HG03175 (cell line): ENCODE data around the gene ELF5.

Source experiments
- ATAC-seq: cut with Tn5 transposase; IDR thresholded peaks from one replicate; pipeline ENCODE4 v1.9.1; 2021; ENCODE audit warnings: mild to moderate bottlenecking, moderate library complexity; ENCODE audit not compliant: unreplicated experiment

The ELF5 gene

DNA sequence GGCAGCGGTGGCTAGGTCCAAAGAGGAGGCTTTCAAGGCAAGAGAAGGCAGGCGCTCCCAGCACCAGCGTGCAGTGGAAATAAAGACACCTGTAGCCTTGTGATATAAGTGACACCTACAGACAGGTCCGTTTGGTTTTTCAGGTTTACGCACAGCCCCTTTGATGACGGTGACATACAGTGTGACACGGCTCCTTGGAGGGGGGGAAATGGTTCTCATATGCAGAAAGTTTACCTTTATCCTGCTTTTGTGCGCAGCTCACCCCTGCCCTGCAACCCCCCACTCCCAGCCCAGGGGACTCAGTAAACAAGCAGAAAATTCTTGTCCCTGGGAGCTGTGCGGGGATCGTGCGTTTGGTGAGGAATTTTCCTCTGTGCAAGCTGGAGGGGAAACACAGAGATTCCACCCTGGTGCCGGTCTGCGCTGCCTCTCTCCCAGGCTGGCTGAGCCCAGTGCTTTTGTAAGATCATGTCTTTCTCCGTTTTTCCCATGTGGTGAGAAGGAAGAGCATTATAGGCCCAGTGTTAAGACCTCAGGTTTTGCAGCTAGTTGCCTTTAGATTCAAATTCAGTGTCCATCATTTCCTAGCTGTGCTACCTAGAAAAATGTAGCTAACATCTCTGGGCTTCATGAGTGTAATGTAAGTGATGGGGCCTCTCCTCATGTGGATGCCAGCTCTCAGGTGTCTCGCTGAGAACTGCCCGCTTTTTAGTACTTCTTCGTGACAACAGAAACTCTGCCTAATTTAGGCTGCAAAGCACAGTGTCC is at the start of gene ELF5:
Gene ELF5 (minus strand): TSS at position 113 of the 768 bp plus-strand sequence. CDS start 8,045 bp downstream, outside the sequence.
- ATAC-seq = no peak

DNA sequence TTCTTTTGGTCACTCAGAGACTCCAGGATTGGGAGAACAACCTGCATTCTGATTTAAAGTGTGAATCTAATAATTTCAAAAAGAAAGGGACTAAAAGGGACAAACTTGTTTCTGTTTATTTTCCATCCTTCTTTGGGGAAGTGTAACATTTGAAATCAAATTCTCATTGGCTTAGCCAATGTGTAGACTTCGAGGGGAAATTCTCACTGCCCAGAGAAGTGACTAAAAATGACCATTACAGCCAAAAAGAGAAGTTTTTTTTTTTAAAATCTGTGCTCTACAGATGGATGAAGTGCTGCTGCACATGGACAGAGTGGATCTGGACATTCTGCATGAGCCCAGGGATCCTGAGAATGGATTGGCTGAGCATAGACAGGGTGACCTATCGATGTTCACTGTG is 49.4 kb upstream of the ELF5 start:
- ATAC-seq = no peak

DNA sequence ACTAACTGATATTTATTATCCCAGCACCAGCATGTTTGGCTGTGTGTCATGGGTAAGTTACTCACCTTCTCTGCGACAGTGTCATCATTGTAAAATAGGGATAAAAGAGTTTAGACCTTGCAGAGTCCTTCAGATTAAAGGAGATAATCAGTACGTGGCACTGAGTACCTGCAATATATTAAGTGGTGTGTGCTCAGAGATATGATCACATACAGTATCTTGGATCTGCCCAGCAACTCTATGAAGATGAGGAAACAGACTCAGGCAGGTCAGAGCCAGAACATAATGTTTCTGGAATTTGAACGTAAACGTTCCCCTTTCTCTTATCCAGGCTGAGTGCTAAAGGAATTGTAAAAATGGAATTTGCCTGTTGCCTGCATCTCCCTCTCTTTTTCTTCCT is 46.9 kb upstream of the ELF5 start:
- ATAC-seq = no peak

DNA sequence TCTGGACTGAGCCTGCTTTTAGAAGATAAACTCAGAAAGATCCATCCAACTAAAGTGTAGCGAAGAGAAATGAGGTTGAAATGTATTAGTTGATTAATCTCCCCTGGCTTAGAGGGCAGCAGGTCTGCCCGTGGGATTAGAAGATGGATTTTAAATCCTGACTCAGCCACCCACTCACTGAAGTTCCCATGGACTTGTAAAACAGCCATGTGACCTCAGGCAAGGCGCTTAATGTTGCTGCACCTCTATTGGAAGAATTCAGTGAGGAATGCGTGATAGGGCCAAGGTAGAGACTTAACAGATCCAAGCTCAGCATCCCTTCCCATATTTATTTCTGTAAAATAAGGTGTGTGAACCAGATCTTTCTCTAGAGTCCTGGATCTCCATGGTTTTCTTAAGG is 45.1 kb upstream of the ELF5 start:
- ATAC-seq = no peak

DNA sequence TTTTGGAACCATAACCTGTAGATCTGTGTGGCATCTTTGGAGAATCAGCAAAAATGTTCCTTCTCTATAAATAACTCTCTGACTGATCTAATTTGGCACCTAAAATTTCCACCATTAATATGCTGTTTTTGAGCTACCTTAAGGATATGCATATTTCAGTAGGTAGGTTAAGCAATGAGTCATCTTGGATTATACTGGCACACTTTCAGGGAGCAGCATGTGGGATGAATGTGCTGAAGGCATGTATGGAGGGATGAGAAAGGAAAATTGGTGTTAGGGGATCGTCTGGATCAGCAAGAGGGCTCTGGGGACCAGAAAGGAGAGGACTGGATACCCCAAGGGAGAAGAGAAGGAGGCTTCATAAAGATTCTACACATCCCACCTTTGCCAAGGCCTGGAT is 44.6 kb upstream of the ELF5 start:
- no peak for ATAC-seq

DNA sequence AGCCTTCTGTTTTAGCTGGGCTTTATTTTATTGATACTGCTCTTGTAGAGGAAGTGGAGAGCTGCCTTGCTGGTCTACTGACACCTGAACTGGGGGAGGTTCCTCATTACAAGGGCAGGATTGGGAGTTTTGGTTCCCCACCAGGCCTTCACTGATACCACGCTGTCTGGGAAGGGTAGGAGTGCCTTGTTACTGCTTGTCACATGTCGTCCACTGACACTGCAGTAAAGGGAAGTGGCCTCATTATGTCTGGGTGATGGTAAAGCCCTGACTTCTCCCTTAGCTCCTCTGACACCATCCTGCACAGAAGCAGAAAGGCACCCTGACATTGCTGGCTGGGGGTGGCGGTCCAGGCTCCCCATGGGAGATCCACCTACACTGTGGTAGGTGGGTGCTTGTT is 38.7 kb upstream of the ELF5 start:
- no peak for ATAC-seq

DNA sequence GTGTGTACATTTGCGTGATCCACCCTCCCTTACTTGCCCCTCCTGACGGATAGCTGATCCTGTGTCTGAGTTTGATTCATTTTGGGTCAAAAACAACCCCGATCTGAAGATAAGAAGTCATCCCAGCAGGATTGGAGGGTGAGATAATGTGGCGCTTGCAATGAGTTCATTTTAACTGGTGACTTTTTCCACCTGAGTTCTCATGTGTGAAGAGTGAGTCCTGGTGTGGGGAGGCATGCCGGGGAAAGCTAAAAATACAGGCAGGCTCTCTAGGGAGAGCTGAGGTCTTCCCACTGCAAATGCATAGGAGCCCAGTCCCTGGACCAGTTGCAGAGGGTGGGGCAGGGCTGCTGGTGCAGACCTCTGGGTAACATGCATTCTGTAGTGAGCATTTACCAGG is 35.7 kb upstream of the ELF5 start:
- no peak for ATAC-seq

DNA sequence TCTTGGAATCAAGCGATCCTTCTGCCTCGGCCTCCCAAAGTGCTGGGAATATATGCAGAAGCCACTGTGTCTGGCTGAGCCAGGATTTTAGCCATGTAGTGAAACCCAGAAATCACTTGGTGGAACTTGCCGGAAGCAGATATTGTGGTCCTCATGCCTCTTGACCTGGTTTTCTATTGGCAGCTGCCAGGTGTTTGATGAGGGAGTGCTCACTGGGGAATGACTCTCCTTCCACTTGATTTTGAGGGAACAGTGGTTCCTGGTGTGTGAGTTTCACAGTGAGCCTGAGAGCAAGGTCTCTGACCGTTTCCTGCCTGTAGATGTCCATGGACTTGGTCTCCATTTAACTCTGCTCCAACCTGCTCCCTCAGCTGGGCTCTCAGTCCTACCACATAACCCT is 34.7 kb upstream of the ELF5 start:
- no peak for ATAC-seq

DNA sequence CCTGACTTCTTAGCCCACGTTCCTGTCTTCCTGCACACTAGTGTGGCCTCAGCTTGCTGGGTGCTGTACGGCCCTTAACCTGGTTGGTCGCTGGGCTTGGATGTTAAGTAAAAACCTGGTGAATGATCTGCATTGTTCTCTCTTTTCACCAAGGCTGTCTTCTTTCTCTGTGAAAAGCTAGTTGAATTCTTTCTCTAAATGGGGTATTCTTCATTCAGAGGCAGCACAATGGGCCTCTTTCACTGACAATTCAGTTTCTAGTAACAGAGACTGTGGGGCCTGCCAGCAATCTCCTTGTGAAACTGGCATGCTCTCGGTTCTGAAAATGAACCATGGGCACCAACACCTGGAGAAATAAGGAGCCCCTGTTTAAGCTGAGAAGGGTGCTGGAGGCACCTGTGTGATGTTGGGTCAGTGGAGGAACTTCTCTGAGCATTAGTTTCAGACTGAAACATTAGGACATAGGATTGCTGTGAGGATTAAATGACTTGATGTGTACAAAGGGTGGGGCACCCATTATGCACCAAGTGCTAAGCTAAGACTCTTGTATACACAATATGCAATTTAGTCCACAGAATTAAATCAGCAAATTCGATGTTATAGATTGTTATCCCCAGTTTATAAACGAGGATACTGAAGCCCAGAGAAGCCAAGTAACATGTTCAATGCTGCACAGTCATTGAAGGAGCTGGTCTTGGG is 33.1 kb upstream of the ELF5 start:
- no peak for ATAC-seq

DNA sequence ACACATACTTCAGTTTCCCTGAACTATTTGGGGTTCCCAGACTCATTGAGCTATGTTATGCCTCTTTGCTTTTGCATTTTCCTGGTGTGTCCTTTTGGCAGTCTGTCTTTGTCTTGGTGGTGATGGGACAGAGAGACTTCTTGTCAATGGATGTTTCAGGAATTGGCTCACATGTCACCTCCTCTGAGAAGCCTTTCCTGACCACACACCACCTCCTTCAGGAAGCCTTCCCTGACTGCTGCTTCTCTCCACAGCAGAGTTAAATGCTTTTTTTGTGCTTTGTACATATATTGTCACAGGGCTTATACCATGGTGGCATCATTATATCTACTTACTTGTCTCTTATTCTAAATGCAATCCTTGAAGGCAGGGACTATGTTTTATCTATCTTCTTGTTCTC is 28.5 kb upstream of the ELF5 start:
- ATAC-seq = no peak

DNA sequence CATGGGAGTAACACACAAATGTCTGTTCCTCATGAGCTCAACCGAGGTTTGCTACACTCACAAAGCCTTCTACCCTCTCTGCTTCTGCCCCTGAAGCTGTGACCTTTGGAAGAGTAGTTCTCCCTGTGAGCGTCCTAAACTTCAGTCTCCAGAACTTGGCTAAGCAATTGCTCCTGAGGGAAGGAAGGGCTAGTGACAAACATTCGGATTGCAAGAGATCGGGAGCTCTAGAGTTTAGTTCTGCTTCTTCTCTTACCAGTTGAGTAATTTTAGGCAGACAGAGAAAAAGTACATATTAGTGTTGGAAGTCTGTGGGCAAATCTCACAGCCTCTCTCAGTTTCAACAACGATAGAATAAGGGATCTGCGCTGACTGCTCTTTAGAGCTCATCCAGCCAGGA is 27.3 kb upstream of the ELF5 start:
- ATAC-seq = no peak

DNA sequence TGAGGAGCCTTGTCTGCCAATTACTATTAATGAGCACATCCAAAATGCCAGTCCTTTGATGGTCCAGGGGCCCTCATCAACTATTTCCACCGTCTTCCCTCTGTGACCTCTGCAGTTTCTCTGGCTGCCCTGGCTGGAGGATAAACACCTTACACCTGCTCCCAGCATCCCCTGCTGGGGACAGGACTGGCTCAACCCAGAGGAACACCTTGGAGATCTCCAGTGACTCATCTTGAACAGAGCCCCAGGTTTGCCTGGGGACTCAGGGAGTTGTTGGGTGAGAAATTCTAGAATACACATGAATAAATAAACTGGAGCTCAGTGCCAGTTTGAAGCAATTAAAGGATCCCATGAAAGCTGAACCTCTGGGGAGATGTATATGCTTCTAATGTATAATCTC is 24.0 kb upstream of the ELF5 start:
- no peak for ATAC-seq

DNA sequence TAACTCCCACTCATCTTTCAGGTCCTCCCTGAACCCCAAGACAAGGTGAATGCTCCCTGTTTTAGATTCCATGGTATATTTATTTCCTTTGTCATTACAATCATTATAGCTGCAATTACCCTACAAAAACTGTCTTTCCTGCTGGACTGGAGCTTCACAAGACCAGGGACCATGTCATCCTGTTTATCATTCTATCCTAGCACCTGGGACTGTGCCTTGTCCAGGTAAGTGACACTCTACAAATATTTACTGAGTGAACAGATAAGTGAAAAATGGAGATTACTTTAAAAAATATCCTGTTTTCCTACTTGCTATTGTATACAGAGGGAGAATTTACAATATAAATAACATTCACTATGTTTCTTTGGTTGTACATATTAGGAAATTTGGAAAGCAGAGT is 22.5 kb upstream of the ELF5 start:
- ATAC-seq = no peak

DNA sequence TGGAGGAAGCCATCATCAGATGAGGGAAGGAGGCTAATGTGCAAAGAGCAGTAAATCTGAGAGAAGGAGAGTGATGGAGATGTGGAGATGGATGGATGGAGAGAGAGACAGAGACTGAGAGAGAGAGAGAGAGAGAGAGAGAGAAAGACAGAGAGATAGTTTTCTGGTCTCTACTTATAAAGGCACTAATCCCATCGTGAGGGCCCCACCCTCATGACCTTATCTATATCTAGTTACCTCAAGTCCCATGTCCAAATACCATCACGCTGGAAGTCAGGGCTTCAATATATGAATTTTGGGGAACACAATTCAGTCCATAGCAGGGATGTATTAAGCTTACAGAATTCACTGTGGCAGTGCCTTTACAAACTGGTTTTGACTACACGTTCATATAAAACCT is 21.2 kb upstream of the ELF5 start:
- no peak for ATAC-seq

DNA sequence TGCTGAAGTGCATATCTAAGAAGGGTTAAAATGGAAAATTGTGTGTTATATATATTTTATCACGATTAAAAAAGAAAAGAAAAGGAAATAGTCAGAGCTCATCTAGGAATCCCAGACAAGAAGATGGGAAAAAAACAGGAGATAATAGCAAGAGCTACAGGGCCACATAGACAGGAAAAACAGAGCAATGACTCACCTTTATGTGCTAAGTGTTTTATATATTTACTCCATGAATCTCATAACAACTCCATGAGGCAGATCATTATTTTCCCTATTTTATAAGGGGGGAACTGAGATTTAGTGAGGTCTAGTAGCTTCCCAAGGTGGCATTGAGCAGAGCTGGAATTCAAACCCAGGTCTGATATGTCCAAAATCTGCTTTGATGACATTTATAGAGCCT is 18.1 kb upstream of the ELF5 start:
- ATAC-seq = no peak

DNA sequence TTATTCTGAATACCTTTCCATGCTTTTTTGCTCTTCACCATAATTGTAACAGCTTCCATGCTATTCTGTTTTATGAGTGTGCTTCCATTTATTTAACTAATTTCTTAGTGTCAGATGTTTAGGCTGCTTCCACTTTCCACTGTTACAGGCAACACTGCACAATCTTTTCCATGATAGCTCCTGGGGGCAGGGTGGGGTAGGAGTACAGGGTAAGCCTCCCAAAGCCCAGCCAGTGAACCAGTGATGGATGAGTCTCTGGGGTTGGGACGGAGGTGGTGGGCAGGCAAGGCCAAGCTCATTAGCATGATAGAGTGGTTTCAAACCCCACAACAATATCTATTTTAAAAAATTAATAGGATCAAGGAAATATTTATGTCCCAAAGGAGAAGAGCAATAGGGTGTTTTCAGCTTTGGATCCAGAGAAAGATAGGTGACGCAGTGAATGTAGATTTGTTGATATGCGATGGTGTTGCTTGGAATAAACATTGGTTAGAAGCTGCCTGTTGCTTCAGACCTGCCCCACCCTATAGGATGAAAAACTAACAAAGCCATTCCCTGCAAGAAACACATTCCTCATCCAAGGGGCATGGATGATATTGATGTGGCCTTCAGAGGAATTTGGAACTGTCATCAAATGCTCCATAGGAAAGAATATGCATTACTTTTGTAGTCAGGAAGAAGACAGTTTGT is 17.1 kb upstream of the ELF5 start:
- no peak for ATAC-seq

DNA sequence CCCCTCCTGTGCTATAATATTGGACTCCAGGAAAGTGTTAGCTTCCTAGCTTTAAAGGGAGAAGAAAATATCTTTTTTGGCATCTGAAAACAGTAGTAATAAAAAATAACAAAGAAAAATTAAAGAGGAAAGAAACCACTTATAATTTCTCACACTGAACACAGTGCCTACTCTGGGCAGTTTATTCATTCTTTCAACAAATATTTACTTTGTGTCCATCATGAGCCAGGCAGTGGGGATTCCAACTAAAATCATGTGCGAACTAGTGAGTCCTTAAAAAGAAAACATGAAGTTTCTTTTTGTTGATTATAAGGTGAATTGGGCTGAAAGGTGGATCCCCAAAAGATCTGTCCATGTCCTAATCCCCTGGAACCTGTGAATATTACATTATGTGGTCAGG is 16.0 kb upstream of the ELF5 start:
- ATAC-seq = no peak

DNA sequence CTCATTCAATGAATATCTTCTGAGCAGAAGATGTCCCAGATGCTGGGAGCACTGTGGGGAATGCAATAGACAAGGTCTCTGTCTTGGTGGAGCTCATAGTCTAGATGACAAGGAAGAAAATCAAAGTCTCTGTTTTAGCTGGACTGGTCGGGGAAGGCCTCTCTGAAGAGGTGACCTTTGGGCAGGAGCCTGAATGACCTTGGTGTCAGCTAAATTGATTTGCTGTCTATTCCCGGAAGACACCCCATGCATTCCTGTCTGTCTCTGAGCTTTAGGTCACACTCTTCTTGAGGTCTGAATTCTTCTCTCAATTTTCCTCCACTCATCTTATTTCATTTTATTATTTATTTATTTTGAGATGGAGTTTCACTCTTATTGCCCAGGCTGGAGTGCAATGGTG is 14.5 kb upstream of the ELF5 start:
- ATAC-seq = no peak

DNA sequence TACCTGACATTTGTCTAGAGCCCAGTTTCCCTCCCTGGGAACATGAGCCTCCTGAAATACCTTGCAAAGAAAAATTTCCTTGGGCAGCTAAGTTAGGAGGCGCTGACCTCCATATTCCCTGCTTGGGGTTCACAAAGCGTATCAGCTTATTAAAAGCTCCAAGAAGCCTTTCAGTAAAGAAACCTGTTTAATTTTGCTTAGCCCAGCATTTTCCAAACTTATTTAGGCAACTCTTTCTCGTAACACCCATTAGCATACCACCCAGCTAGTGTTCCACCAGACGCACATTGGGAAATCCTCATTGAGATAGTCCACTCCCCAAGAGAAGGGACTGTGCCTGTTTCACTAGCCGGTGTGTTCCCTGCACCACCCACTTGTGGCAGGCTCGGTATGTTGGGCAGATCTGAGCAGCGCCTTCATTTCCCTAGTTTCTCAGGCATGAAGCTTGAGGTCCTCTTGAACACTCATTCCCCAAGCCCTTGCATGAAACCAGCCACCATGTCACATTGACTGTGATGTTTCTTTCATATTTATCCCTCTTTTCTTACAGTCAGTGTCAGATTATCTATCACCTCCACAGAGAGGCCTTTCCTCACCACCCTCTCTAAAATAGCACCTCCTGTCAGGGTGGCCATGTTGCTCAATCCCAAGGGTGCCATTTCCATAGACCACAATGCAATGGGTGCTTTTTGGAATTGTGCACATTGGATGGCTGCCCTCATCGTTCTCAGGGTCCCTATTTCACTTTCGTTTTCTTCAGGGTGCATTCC is 12.5 kb upstream of the ELF5 start:
- ATAC-seq = no peak

DNA sequence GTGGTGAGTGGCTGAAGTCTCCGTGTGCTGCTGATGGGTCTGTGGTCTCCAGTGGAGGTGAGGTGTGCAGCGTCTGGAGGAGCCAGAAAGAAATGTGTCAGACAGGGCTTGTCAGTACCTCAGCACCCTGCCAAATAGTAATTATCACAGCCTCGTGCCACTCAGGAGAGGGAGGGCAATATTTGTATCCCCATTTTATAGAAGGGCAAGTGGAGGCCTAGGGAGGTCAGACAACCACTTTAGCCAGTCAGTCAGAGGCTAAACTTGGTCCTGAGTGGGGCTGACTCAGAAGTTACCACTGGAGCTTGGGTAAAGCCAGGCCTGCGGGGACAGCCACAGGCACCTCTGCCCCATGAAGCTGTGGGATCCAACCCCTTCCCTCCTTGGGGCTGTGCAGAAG is 11.5 kb upstream of the ELF5 start:
- ATAC-seq = no peak

DNA sequence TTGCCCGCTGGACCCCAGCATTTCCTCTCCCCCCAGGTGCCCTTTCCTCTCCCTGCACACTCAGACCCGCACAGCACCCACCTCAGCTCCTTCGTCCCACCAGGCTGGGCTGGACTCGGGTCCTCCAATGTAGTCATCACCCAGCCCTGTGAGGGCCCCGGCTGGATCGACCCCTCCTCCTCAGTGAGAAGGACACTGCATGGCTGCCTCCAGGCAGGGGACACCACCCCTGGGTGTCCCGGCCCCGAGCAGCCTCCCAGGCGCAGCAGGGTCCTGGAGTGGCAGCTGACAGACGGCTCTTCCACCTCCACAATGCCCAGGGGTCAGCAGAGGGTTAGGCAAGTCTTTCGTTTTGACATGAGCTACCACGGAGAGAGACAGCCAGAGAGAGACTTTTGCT is 11.1 kb upstream of the ELF5 start:
- ATAC-seq = no peak
